Aorta (tissue), 5 donors: ENCODE data around the gene MTA3. TPM values are rescaled to one million over a fixed set of nuclear protein-coding genes. Genes with fewer than 3 reads are reported as not detected.

Source experiments
- ATAC-seq: fragments of 200-7000 bp; cut with Tn5 transposase; one replicate; pipeline ENCODE4 v1.9.1; 2022; ENCODE audit warnings: moderate library complexity; ENCODE audit not compliant: low FRiP score
- DNase-seq, 2 donors: peaks; one replicate each; pipeline ENCODE4 v3.0.0-alpha.2; 2020
- H3K27ac ChIP-seq, 2 donors: one replicate each; pipeline ENCODE4 v1.5.1; 2013; ENCODE audit warnings: low read length in 2 of 2, mild to moderate bottlenecking in 2 of 2, moderate library complexity in 2 of 2, control low read depth in 1 of 2, inconsistent platforms in 1 of 2, low read depth in 1 of 2
- H3K27me3 ChIP-seq, 2 donors: one replicate each; pipeline ENCODE4 v1.6.1; 2013; ENCODE audit warnings: control low read depth in 1 of 2, low read length in 1 of 2, mild to moderate bottlenecking in 1 of 2, moderate library complexity in 1 of 2; ENCODE audit not compliant: insufficient read depth in 2 of 2, control insufficient read depth in 1 of 2
- H3K36me3 ChIP-seq, 2 donors: one replicate each; pipeline ENCODE4 v1.6.1; 2013; ENCODE audit warnings: control low read depth in 1 of 2, low read length in 1 of 2, mild to moderate bottlenecking in 1 of 2; ENCODE audit not compliant: insufficient read depth in 2 of 2, control insufficient read depth in 1 of 2
- H3K4me1 ChIP-seq, 2 donors: one replicate each; pipeline ENCODE4 v1.6.1; 2013; ENCODE audit warnings: low read length in 2 of 2, control low read depth in 1 of 2, mild to moderate bottlenecking in 1 of 2, moderate library complexity in 1 of 2; ENCODE audit not compliant: insufficient read depth in 2 of 2, control insufficient read depth in 1 of 2
- H3K4me3 ChIP-seq, 2 donors: one replicate each; pipeline ENCODE4 v1.5.1; 2013; ENCODE audit warnings: low read length in 2 of 2, control low read depth in 1 of 2, mild to moderate bottlenecking in 1 of 2
- H3K9me3 ChIP-seq: one replicate; pipeline ENCODE4 v1.6.1; 2013; ENCODE audit warnings: mild to moderate bottlenecking, low read length; ENCODE audit not compliant: control insufficient read depth
- WGBS, 2 donors: extraction: QIAGEN DNeasy Blood & Tissue Kit; methylation state at CpG; one replicate each; pipeline ENCODE4 v1.1.7; 2013; 5-methylcytosine and 5-hydroxymethylcytosine counted together
- intact Hi-C, 2 donors: fragments of 100-400 bp; cut with DNase I; formaldehyde crosslinking; loops; one replicate each; pipeline versions ENCODE4 v1.14.2 to v1.15.0; 2022
- polyA plus RNA-seq, 2 donors: library from polyadenylated mRNA; stranded (reverse); fragments of 200-250 nt; gene quantifications; one replicate each; pipeline ENCODE4 v1.2.3, GENCODE V29; 2013
- total RNA-seq, 2 donors: library from RNA; stranded (reverse); fragmentation: NEBNext Ultra II Directional; extraction: Animal tissue kit (Norgen Biotek cat#: 25700); gene quantifications; one replicate each; pipeline ENCODE4 v1.2.1, GENCODE V29; 2021
- donor health status: healthy with polysubstance abuse.
- donor health status: Bipolar disorder and iron deficiency.
- donor health status: DM: no; HTN: no; CAD: no.
- donor health status: DM: no; HTN: no; CAD: no.
- donor health status: DM: yes; HTN: yes; CAD: no.

MTA3 gene
- total and polyA plus RNA-seq, 4 donors: 17.3 to 50.7 (median 36.2) TPM

DNA sequence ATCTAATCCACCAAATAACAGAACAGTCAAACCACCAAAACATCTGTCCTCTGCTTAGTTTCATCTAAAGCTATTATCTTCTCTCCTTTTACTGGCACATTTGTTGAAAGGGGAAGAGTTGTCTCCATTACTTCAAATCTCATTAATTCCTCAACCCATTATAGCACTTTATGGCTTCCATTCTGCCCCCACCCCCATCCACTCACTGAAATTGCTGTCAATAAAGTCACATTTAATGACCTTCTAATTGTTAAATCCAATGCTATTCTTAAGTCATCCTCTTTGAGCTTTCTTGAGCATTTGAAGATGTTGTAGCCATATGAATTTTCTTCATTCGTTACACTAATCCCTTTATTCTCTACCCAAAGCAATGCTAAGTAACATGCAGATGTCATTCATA is 190.3 kb downstream of the MTA3 start:
- no peak overlapping the region for H3K4me3 ChIP-seq
- DNase-seq (no peak), ATAC-seq (no peak)
- H3K36me3 ChIP-seq: no peaks in the 10 kb centered on the region
- intact Hi-C loops: no loop called here
- no peaks in the 10 kb centered on the region for H3K9me3 ChIP-seq
- no peaks in the 10 kb centered on the region for H3K4me1 ChIP-seq
- H3K27ac ChIP-seq: no peak overlapping the region
- WGBS, 2 donors: 97% methylated on average over 1 of the region's 1 CpG
- H3K27me3 ChIP-seq: no peaks in the 10 kb centered on the region

DNA sequence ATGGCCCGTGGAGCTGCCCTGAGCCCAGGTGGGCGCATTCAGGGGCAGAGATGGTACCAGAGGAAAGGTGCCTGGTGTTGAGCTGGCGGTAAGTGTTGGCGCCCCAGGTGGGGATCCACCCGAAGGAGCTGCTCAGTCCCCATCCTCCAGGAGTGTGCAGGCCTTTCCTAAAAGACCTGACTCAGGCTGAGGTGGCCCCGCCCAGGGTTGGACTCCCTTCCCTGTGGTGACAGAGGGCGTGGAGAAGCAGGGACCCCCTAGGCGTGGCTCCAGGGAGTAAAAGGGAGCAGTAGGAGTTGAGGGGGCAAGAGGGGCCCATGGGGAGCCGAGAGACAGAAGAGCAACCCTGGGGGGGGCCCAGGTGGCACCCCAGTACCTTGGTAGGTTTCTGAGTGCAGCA is 193.1 kb downstream of the MTA3 start:
- intact Hi-C loops: no loop called here
- Histone ChIP-seq H3K4me3 (no peak overlapping the region), H3K27ac (no peak overlapping the region), H3K36me3 (no peaks in the 10 kb centered on the region), H3K27me3 (no peaks in the 10 kb centered on the region), H3K4me1 (no peaks in the 10 kb centered on the region), H3K9me3 (no peaks in the 10 kb centered on the region)
- no peak for ATAC-seq
- WGBS, 2 donors: 92 to 94% methylated on average over 9 of the region's 9 CpGs
- DNase-seq: no peak

DNA sequence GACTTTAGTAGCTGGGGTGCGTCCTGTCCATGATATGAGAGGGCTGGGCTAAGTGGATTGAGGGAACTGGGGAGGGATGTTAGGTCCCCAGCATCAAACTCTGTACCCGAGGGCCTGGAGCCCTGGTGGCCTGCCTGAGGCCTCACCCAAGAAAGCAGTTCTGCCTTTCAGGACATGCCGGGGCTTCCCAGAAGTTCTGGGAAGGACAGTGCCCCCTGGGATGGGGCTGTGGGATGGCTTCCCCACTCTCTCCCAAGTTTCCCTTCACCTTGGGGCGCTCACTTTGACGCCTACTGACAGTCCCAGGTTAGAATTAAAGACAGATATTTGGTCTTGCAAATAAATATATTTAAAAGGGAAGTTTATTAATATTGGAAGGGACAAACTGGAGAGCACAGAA is 193.7 kb downstream of the MTA3 start:
- Histone ChIP-seq H3K4me1 (no peaks in the 10 kb centered on the region), H3K36me3 (no peaks in the 10 kb centered on the region), H3K27ac (no peak overlapping the region), H3K4me3 (no peak overlapping the region), H3K27me3 (no peaks in the 10 kb centered on the region), H3K9me3 (no peaks in the 10 kb centered on the region)
- WGBS, 2 donors: 92 to 95% methylated on average over 5 of the region's 5 CpGs
- no peak for ATAC-seq
- DNase-seq: no peak
- intact Hi-C loops: no loop called here

DNA sequence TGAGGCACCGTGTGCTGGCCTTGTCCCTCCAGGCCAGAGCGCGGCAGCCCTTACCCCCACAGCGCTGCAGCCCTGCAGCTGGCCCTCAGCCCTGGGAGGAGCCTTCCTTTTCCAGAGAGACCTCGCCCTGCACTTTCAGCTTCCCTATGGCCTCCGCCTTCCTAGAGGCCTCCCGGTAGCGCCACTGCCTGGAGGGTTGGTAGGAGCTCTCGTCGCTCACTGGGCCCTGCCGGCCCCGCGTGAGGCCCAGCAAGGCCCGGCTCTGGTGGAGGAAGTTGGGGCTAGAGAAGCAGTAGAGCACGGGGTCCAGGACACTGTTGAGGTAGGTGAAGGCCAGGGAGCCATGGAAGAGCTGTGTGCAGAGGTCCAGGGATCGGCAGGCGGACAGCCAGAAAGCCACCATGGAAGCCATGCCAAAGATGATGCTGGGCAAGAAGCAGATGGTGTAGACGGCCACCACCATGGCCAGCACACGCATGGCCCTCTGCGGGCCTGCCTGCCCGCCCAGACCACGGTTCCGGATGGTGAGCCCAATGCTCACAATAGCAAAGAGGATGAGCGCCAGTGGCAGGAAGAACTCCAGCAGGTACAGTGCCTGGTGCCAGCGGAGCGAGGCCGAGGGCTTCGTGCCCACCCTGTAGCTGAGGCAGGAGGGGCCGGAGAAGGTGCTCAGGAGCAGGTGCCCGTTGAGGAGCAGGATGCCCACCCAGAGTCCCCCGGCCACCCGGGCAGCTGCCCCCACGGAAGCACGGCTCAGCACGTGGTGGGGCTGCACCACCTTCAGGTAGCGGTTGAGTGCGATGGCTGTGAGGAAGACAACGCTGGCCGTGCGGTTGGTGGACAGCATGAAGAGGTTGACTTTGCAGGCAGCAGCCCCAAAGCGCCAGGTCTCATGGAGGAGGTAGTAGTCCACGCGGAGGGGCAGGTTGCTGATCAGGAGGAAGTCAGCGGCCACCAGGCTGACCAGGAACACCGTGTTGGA is 194.7 kb downstream of the MTA3 start:
- no peak for DNase-seq

DNA sequence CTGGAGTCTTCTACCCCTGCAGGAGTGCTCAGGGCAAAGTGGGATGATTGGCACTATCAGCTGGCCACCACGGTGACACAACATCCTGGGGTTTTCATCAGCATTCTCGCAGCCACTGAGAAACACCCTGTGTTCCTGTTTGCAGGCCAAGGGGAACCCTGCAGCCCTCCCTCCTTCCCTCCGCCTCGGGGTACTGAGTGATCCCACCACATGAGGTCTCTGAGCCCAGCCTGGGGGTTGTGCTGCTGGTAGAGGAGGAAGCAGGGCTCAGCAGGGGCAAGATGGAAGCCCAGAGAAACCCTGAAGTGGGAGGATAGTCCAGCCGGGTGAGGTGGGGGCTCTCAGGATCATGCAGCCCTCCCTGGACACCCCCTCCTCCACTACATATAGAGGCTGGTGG is 195.7 kb downstream of the MTA3 start, which contains the start of gene OXER1:
TSS of gene OXER1 (minus strand) at position 40 of the 400 bp plus-strand sequence. CDS start 73 bp downstream, outside the sequence.
- no peak within 1 kb of the TSS for H3K27ac ChIP-seq
- no peaks in the 10 kb centered on the region for H3K4me1 ChIP-seq
- ATAC-seq: no peak
- WGBS, 2 donors: 65 to 69% methylated on average over 5 of the region's 5 CpGs
- no peak within 1 kb of the TSS for H3K4me3 ChIP-seq
- peak in 1 of 2 donors; percentile 53 for DNase-seq
- intact Hi-C loops: no loop called here
- H3K9me3 ChIP-seq: no peaks in the 10 kb centered on the region
- H3K36me3 ChIP-seq: no peaks in the 10 kb centered on the region
- no peaks in the 10 kb centered on the region for H3K27me3 ChIP-seq

More for the DNA sequence above, 194.7 kb downstream of the MTA3 start:
- Histone ChIP-seq H3K4me1 (no peaks in the 10 kb centered on the region), H3K27ac (no peak overlapping the region), H3K36me3 (no peaks in the 10 kb centered on the region), H3K4me3 (no peak overlapping the region), H3K27me3 (no peaks in the 10 kb centered on the region), H3K9me3 (no peaks in the 10 kb centered on the region)
- WGBS, 2 donors: 95% methylated on average over 43 to 45 of the region's 45 CpGs
- ATAC-seq: no peak
- intact Hi-C loops: no loop called here

DNA sequence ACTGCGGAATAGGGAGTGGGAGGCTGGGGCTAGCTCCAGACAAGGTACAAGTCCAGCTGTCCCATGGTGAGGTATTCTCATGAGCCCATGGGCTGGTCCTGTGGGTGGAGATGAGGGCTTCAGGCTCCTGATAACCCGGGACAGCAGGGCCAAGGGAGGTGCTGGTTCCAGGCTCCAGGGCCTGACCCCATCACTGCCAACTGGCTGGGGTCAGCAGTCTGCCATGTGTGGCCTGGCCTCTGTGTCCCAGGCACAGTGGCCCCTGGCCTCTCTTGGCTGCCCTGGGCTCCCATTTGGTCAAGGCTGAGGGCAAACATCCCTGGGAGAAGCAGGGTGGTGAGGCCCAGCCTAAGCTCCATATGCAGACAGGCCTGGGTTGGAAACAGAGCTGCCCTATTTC is 196.5 kb downstream of the MTA3 start:
- Histone ChIP-seq H3K4me3 (no peak overlapping the region), H3K4me1 (no peaks in the 10 kb centered on the region)
- intact Hi-C loops: no loop called here

DNA sequence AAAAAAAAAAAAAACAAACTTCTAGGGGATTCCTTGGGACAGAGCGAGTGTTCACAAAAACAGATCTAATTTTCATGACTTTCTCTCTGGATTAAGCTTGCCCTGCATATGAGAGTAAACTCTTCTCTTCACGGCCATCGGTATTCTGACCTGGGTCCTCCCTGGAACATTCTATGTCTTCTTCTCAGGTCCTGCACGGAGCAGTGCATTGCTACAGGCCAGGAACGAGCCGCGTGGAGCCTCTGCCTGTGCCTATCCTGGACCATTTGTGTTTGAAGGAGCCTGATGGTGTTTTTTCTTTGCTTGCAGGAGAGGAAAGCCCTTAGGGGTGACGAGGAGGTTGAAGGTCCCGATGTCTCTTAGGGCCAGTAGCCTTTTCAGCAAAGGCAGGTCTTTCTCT is 197.3 kb downstream of the MTA3 start:
- H3K36me3 ChIP-seq: no peaks in the 10 kb centered on the region
- H3K9me3 ChIP-seq: no peaks in the 10 kb centered on the region
- WGBS, 2 donors: 89 to 93% methylated on average over 9 of the region's 9 CpGs
- no peak overlapping the region for H3K27ac ChIP-seq
- intact Hi-C loops: no loop called here
- no peaks in the 10 kb centered on the region for H3K4me1 ChIP-seq
- ATAC-seq: no peak
- no peaks in the 10 kb centered on the region for H3K27me3 ChIP-seq
- no peak overlapping the region for H3K4me3 ChIP-seq
- DNase-seq: no peak

More for the DNA sequence above, 196.5 kb downstream of the MTA3 start:
- 85 to 88% methylated on average over 2 of the region's 2 CpGs for WGBS, 2 donors
- no peak for DNase-seq
- H3K36me3 ChIP-seq: no peaks in the 10 kb centered on the region
- no peak for ATAC-seq
- H3K27ac ChIP-seq: no peak overlapping the region
- no peaks in the 10 kb centered on the region for H3K9me3 ChIP-seq
- no peaks in the 10 kb centered on the region for H3K27me3 ChIP-seq

DNA sequence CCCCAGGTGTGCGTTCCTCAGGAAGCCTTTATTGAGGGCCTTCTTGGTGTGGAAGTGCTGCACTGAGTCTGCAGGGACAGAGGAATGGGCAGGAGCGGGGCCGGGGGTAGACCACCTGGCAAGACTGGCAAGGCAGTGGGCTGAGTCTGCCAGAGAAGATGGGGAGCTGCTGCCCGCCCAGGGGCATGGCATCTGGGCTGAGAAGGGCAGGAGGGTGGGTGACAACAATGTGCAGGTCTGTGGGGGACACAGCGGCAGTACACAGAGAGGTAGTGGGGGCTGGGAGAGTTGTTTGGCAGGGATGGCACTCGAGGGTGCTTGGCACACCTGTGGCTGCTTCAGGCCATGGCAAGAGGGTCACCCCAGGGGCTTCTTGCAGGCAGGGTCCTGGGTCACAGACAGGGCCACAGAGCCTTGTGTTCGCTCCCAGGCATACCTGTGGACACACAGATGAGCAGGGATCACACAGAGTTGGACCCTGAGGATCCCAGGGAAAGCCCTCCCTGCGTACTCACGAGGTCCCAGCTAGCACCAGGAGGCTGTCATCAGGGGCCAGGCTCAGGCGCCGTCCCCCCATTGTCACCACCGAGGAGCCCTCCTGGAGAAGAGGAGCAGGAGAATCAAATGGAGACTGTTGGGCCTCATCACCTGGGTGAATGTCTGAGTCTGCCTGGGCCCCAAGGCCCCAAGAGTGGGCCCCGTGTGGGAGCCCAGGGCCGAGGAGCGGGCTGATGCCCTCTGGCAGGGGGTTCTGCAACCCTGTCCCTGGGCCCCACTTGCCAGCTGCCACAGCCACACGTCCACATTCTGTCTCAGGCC is 198.9 kb downstream of the MTA3 start:
- H3K4me1 ChIP-seq: no peaks in the 10 kb centered on the region
- no peak overlapping the region for H3K4me3 ChIP-seq
- no peak overlapping the region for H3K27ac ChIP-seq
- H3K27me3 ChIP-seq: no peaks in the 10 kb centered on the region
- ATAC-seq (no peak), DNase-seq (no peak)
- H3K9me3 ChIP-seq: no peaks in the 10 kb centered on the region
- WGBS, 2 donors: 88 to 90% methylated on average over 16 of the region's 16 CpGs
- H3K36me3 ChIP-seq: no peaks in the 10 kb centered on the region
- intact Hi-C loops: no loop called here
